ENCODE data around the gene ODF4. TPM values are rescaled to one million over a fixed set of nuclear protein-coding genes. Genes with fewer than 3 reads are reported as not detected.

ODF4 gene
- total RNA-seq, 1 donor from 2014 or later: not detected

Small RNA genes lying within 50 kb of the gene (small RNA-seq; reads per million reads assigned to genes)
- gene RF00265: not detected

Other genes with a start within 250 kb of the ODF4 start
- gene ALOXE3, start 221.3 kb upstream of the ODF4 start, total RNA-seq: 0.47 TPM
- 0.31 TPM for gene HES7, start 215.7 kb upstream of the ODF4 start, total RNA-seq
- gene PER1, start 187.4 kb upstream of the ODF4 start, total RNA-seq: 7.8 TPM
- 27.9 TPM for gene VAMP2, start 176.9 kb upstream of the ODF4 start, total RNA-seq
- gene TMEM107, start 163.5 kb upstream of the ODF4 start, total RNA-seq: 35.9 TPM
- gene BORCS6, start 149.7 kb upstream of the ODF4 start, total RNA-seq: 4.8 TPM
- 2.7 TPM for gene AURKB, start 129.3 kb upstream of the ODF4 start, total RNA-seq
- 12.2 TPM for gene CTC1, start 91.8 kb upstream of the ODF4 start, total RNA-seq
- gene PFAS, start 90.6 kb upstream of the ODF4 start, total RNA-seq: 20.0 TPM
- 3.7 TPM for gene RANGRF, start 51.2 kb upstream of the ODF4 start, total RNA-seq
- gene SLC25A35, start 44.4 kb upstream of the ODF4 start, total RNA-seq: 0.31 TPM
- 0.47 TPM for gene ARHGEF15, start 29.6 kb upstream of the ODF4 start, total RNA-seq
- 3,834 TPM for gene RPL26, start 43.4 kb downstream of the ODF4 start, total RNA-seq
- gene RNF222, start 58.0 kb downstream of the ODF4 start, total RNA-seq: not detected
- 47.7 TPM for gene NDEL1, start 96.0 kb downstream of the ODF4 start, total RNA-seq

All from occipital lobe (tissue), 2 donors.